Breast epithelium (tissue), 4 donors: ENCODE data around the gene CLEC5A. TPM values are rescaled to one million over a fixed set of nuclear protein-coding genes. Genes with fewer than 3 reads are reported as not detected.

ENCODE experiments used
- DNase-seq, 2 donors: peaks; one replicate each; pipeline ENCODE4 v3.0.0-alpha.2; 2019; ENCODE audit warnings: low spot score in 2 of 2
- H3K27ac ChIP-seq, 2 donors: fragments of 200-600 bp; sonication (generic) in 1 of 2; one replicate each; pipeline ENCODE4 v1.5.1; 2016 to 2019; ENCODE audit warnings: mild to moderate bottlenecking in 1 of 2
- H3K27me3 ChIP-seq, 2 donors: fragments of 200-600 bp; sonication (generic) in 1 of 2; one replicate each; pipeline versions ENCODE4 v1.5.1 to v1.6.0; 2017 to 2019; ENCODE audit warnings: control low read depth in 1 of 2, mild to moderate bottlenecking in 1 of 2
- H3K36me3 ChIP-seq: fragments of 200-600 bp; one replicate; pipeline ENCODE4 v1.5.1; 2019
- H3K4me1 ChIP-seq, 2 donors: fragments of 200-600 bp; sonication (generic); one replicate each; pipeline ENCODE4 v1.5.1; 2016 to 2019; ENCODE audit warnings: control low read depth in 1 of 2
- H3K4me3 ChIP-seq, 3 donors: fragments of 200-600 bp; sonication (generic); 1 replicate in 2 of 3; 2 replicates in 1 of 3; pipeline ENCODE4 v1.5.1; 2016 to 2019; ENCODE audit warnings: mild to moderate bottlenecking in 3 of 3, moderate library complexity in 2 of 3
- H3K9me3 ChIP-seq, 2 donors: fragments of 200-600 bp; sonication (generic) in 1 of 2; one replicate each; pipeline ENCODE4 v1.5.1; 2016 to 2019; ENCODE audit warnings: control low read depth in 1 of 2
- CTCF ChIP-seq, 3 donors: fragments of 450-650 bp; IDR thresholded peaks; one replicate each; pipeline ENCODE4 v1.5.1; 2016 to 2017; ENCODE audit warnings: antibody characterized with exemption in 3 of 3, mild to moderate bottlenecking in 3 of 3, moderate library complexity in 3 of 3
- POLR2A ChIP-seq: fragments of 450-650 bp; IDR thresholded peaks from one replicate; pipeline ENCODE4 v1.6.1; 2016; ENCODE audit warnings: antibody characterized with exemption, mild to moderate bottlenecking, moderate library complexity
- POLR2AphosphoS5 ChIP-seq, 3 donors: sonication (generic); formaldehyde crosslinking; IDR thresholded peaks; one replicate each; pipeline ENCODE4 v1.6.1; 2017; ENCODE audit warnings: antibody characterized with exemption in 3 of 3
- intact Hi-C: fragments of 100-400 bp; cut with DNase I; formaldehyde crosslinking; loops from one replicate; pipeline ENCODE4 v1.15.1; 2023; ENCODE audit warnings: low total_unique reads
- total RNA-seq, 3 donors: library from RNA; depleted of rRNA; stranded (reverse); fragments of >200 nt; gene quantifications; one replicate each; pipeline ENCODE4 v1.1.0, GENCODE V29; 2016

Gene CLEC5A
- total RNA-seq, 3 donors from 2014 or later = 1.6 to 3.2 TPM; not detected in 1

- intact Hi-C loops = no loop called here
- H3K9me3 ChIP-seq = no peaks in the 10 kb centered on the region
- TF ChIP-seq POLR2AphosphoS5 (IDR thresholded peaks at IDR 0.05) = no peak
- no peak for TF ChIP-seq POLR2A
- TF ChIP-seq CTCF (IDR thresholded peaks at IDR 0.05) = no peak
- H3K27ac ChIP-seq = no peak overlapping the region
- no peak for DNase-seq
- H3K27me3 ChIP-seq = no peaks in the 10 kb centered on the region
- no peaks in the 10 kb centered on the region for H3K4me1 ChIP-seq
- H3K4me3 ChIP-seq = no peak overlapping the region
- H3K36me3 ChIP-seq = no peaks in the 10 kb centered on the region
Measured at GRCh38 chr7:141949911-141950310, 3.1 kb upstream of the CLEC5A start.

GRCh38 chr7:141949451-141949850, 2.7 kb upstream of the CLEC5A start:
- no peak overlapping the region for H3K4me3 ChIP-seq
- H3K9me3 ChIP-seq = no peaks in the 10 kb centered on the region
- TF ChIP-seq POLR2A (no peak), CTCF (IDR thresholded peaks at IDR 0.05) (no peak), POLR2AphosphoS5 (IDR thresholded peaks at IDR 0.05) (no peak)
- H3K27me3 ChIP-seq = no peaks in the 10 kb centered on the region
- no peaks in the 10 kb centered on the region for H3K4me1 ChIP-seq
- intact Hi-C loops = no loop called here
- no peak overlapping the region for H3K27ac ChIP-seq
- DNase-seq = no peak
- H3K36me3 ChIP-seq = no peaks in the 10 kb centered on the region

- Histone ChIP-seq H3K9me3 (no peaks in the 10 kb centered on the region), H3K27me3 (no peaks in the 10 kb centered on the region), H3K36me3 (no peaks in the 10 kb centered on the region), H3K4me3 (no peak overlapping the region), H3K27ac (no peak overlapping the region), H3K4me1 (no peaks in the 10 kb centered on the region)
- TF ChIP-seq POLR2A (no peak), CTCF (IDR thresholded peaks at IDR 0.05) (no peak), POLR2AphosphoS5 (IDR thresholded peaks at IDR 0.05) (no peak)
- intact Hi-C loops = no loop called here
- DNase-seq = no peak
Measured at GRCh38 chr7:141949021-141949420, 2.2 kb upstream of the CLEC5A start.

GRCh38 chr7:141945356-141945755, 1.4 kb downstream of the CLEC5A start:
- no peaks in the 10 kb centered on the region for H3K4me1 ChIP-seq

GRCh38 chr7:141944811-141945210, 2.0 kb downstream of the CLEC5A start:
- DNase-seq = no peak
- Histone ChIP-seq H3K4me1 (no peaks in the 10 kb centered on the region), H3K4me3 (no peak overlapping the region), H3K36me3 (no peaks in the 10 kb centered on the region), H3K9me3 (peaks cover 0 to 22% of the 10 kb centered on the region in 2 donors), H3K27me3 (no peaks in the 10 kb centered on the region), H3K27ac (no peak overlapping the region)
- TF ChIP-seq CTCF (IDR thresholded peaks at IDR 0.05) (no peak), POLR2A (no peak), POLR2AphosphoS5 (IDR thresholded peaks at IDR 0.05) (no peak)
- intact Hi-C loops = no loop called here

More at GRCh38 chr7:141945356-141945755, 1.4 kb downstream of the CLEC5A start:
- no peaks in the 10 kb centered on the region for H3K36me3 ChIP-seq
- H3K27me3 ChIP-seq = no peaks in the 10 kb centered on the region
- no peak for TF ChIP-seq CTCF (IDR thresholded peaks at IDR 0.05)
- no peak for TF ChIP-seq POLR2AphosphoS5 (IDR thresholded peaks at IDR 0.05)
- TF ChIP-seq POLR2A = no peak
- no peak overlapping the region for H3K27ac ChIP-seq
- intact Hi-C loops = no loop called here
- DNase-seq = no peak
- peaks cover 0 to 18% of the 10 kb centered on the region in 2 donors for H3K9me3 ChIP-seq
- no peak overlapping the region for H3K4me3 ChIP-seq
